Measurements from ENCODE around the gene SERPINB1. TPM values are rescaled to one million over a fixed set of nuclear protein-coding genes. Genes with fewer than 3 reads are reported as not detected.

SERPINB1 gene
- total RNA-seq, 1 experiment from 2014 or later: 54.2 TPM

- no peak for DNase-seq (ENCODE audit: low read depth)
- in situ Hi-C loops (cut with HindIII; ENCODE audit: low pct_unique_long_range_greater_than_20kb, low sequenced_read_pairs): no loop called here
Measured at GRCh38 chr6:2827142-2827541, 14.5 kb downstream of the SERPINB1 start.

- in situ Hi-C loops (cut with HindIII; ENCODE audit: low pct_unique_long_range_greater_than_20kb, low sequenced_read_pairs): no loop called here
- no peak for DNase-seq (ENCODE audit: low read depth)
Measured at GRCh38 chr6:2826131-2826530, 15.5 kb downstream of the SERPINB1 start.

- in situ Hi-C loops (cut with HindIII; ENCODE audit: low pct_unique_long_range_greater_than_20kb, low sequenced_read_pairs): no loop called here
- no peak for DNase-seq (ENCODE audit: low read depth)
Measured at GRCh38 chr6:2823104-2823850, 18.4 kb downstream of the SERPINB1 start.

GRCh38 chr6:2821554-2821953 lies 20.1 kb downstream of the SERPINB1 start:
- in situ Hi-C loops (cut with HindIII; ENCODE audit: low pct_unique_long_range_greater_than_20kb, low sequenced_read_pairs): no loop called here

GRCh38 chr6:2820415-2820814 lies 21.2 kb downstream of the SERPINB1 start:
- DNase-seq (ENCODE audit: low read depth): no peak
- in situ Hi-C loops (cut with HindIII; ENCODE audit: low pct_unique_long_range_greater_than_20kb, low sequenced_read_pairs): no loop called here

More at GRCh38 chr6:2821554-2821953, 20.1 kb downstream of the SERPINB1 start:
- no peak for DNase-seq (ENCODE audit: low read depth)

- in situ Hi-C loops (cut with HindIII; ENCODE audit: low pct_unique_long_range_greater_than_20kb, low sequenced_read_pairs): no loop called here
- DNase-seq (ENCODE audit: low read depth): no peak
Measured at GRCh38 chr6:2819978-2820377, 21.7 kb downstream of the SERPINB1 start.

GRCh38 chr6:2819115-2819514 lies 22.5 kb downstream of the SERPINB1 start:
- in situ Hi-C loops (cut with HindIII; ENCODE audit: low pct_unique_long_range_greater_than_20kb, low sequenced_read_pairs): no loop called here
- no peak for DNase-seq (ENCODE audit: low read depth)

GRCh38 chr6:2818593-2818992 lies 23.1 kb downstream of the SERPINB1 start:
- in situ Hi-C loops (cut with HindIII; ENCODE audit: low pct_unique_long_range_greater_than_20kb, low sequenced_read_pairs): no loop called here
- peak; percentile 19 for DNase-seq (ENCODE audit: low read depth)

GRCh38 chr6:2817903-2818443 lies 23.7 kb downstream of the SERPINB1 start:
- peak; percentile 53 for DNase-seq (ENCODE audit: low read depth)
- in situ Hi-C loops (cut with HindIII; ENCODE audit: low pct_unique_long_range_greater_than_20kb, low sequenced_read_pairs): no loop called here

- in situ Hi-C loops (cut with HindIII; ENCODE audit: low pct_unique_long_range_greater_than_20kb, low sequenced_read_pairs): no loop called here
- peak; percentile 23 for DNase-seq (ENCODE audit: low read depth)
Measured at GRCh38 chr6:2816158-2816557, 25.5 kb downstream of the SERPINB1 start.

GRCh38 chr6:2812695-2813094 lies 29.0 kb downstream of the SERPINB1 start:
- no peak for DNase-seq (ENCODE audit: low read depth)
- in situ Hi-C loops (cut with HindIII; ENCODE audit: low pct_unique_long_range_greater_than_20kb, low sequenced_read_pairs): no loop called here

- in situ Hi-C loops (cut with HindIII; ENCODE audit: low pct_unique_long_range_greater_than_20kb, low sequenced_read_pairs): no loop called here
- DNase-seq (ENCODE audit: low read depth): no peak
Measured at GRCh38 chr6:2810092-2810671, 31.5 kb downstream of the SERPINB1 start.

- in situ Hi-C loops (cut with HindIII; ENCODE audit: low pct_unique_long_range_greater_than_20kb, low sequenced_read_pairs): no loop called here
- DNase-seq (ENCODE audit: low read depth): no peak
Measured at GRCh38 chr6:2809015-2809414, 32.6 kb downstream of the SERPINB1 start.

- in situ Hi-C loops (cut with HindIII; ENCODE audit: low pct_unique_long_range_greater_than_20kb, low sequenced_read_pairs): no loop called here
- peak; percentile 21 for DNase-seq (ENCODE audit: low read depth)
Measured at GRCh38 chr6:2807342-2808090, 34.1 kb downstream of the SERPINB1 start.

GRCh38 chr6:2806644-2807043 lies 35.0 kb downstream of the SERPINB1 start:
- in situ Hi-C loops (cut with HindIII; ENCODE audit: low pct_unique_long_range_greater_than_20kb, low sequenced_read_pairs): no loop called here

GRCh38 chr6:2805031-2805430 lies 36.6 kb downstream of the SERPINB1 start:
- in situ Hi-C loops (cut with HindIII; ENCODE audit: low pct_unique_long_range_greater_than_20kb, low sequenced_read_pairs): no loop called here
- DNase-seq (ENCODE audit: low read depth): no peak

More at GRCh38 chr6:2806644-2807043, 35.0 kb downstream of the SERPINB1 start:
- DNase-seq (ENCODE audit: low read depth): no peak

- no peak for DNase-seq (ENCODE audit: low read depth)
- in situ Hi-C loops (cut with HindIII; ENCODE audit: low pct_unique_long_range_greater_than_20kb, low sequenced_read_pairs): no loop called here
Measured at GRCh38 chr6:2804516-2804915, 37.1 kb downstream of the SERPINB1 start.

- in situ Hi-C loops (cut with HindIII; ENCODE audit: low pct_unique_long_range_greater_than_20kb, low sequenced_read_pairs): no loop called here
- no peak for DNase-seq (ENCODE audit: low read depth)
Measured at GRCh38 chr6:2803731-2804429, 37.8 kb downstream of the SERPINB1 start.
